CD4-positive, alpha-beta T cell (primary cell): ENCODE data around the gene UBQLN3. TPM values are rescaled to one million over a fixed set of nuclear protein-coding genes. Genes with fewer than 3 reads are reported as not detected.

ENCODE experiments used
- ATAC-seq: fragments of 200-7000 bp; cut with Tn5 transposase; one replicate; pipeline ENCODE4 v1.10.0; 2022; ENCODE audit warnings: mild to moderate bottlenecking; ENCODE audit not compliant: poor library complexity
- CTCF ChIA-PET: fragments of 350-600 bp; sonication (Branson Sonifier 250); formaldehyde crosslinking; loops from one replicate; lab custom pipeline; 2021; ENCODE audit warnings: antibody characterized with exemption, inconsistent platforms; lab: Charles Lee
- POLR2A ChIA-PET: fragments of 350-600 bp; sonication (Branson Sonifier 250); formaldehyde crosslinking; loops from one replicate; lab custom pipeline; 2021; ENCODE audit warnings: antibody characterized with exemption, inconsistent platforms; lab: Charles Lee
- DNase-seq, 14 experiments: peaks; one replicate each; pipeline ENCODE4 v3.0.0-alpha.2; 2013 to 2020; ENCODE audit warnings: mixed read lengths in 2 of 14
- H3K27ac ChIP-seq, 2 donors: one replicate each; pipeline versions ENCODE4 v1.5.1 to v1.7.0; 2013; ENCODE audit warnings: low read length in 2 of 2, low read depth in 1 of 2, mild to moderate bottlenecking in 1 of 2
- H3K27me3 ChIP-seq, 2 experiments: 1 replicate in 1 of 2; 2 replicates in 1 of 2; pipeline versions ENCODE4 v1.6.1 to v1.7.0; 2013; ENCODE audit warnings: low read length in 2 of 2, control low read depth in 1 of 2, mild to moderate bottlenecking in 1 of 2, moderate library complexity in 1 of 2; ENCODE audit not compliant: insufficient read depth in 2 of 2, control insufficient read depth in 1 of 2
- H3K36me3 ChIP-seq: one replicate; pipeline ENCODE4 v1.6.1; 2013; ENCODE audit warnings: low read length, control low read depth; ENCODE audit not compliant: insufficient read depth
- H3K4me1 ChIP-seq: one replicate; pipeline ENCODE4 v1.6.1; 2013; ENCODE audit warnings: low read length, control low read depth; ENCODE audit not compliant: insufficient read depth
- H3K4me3 ChIP-seq: one replicate; pipeline ENCODE4 v1.5.1; 2013; ENCODE audit warnings: mild to moderate bottlenecking, low read length, moderate library complexity
- H3K9me3 ChIP-seq, 2 experiments: 1 replicate in 1 of 2; 2 replicates in 1 of 2; pipeline versions ENCODE4 v1.6.1 to v1.7.0; 2013; ENCODE audit warnings: low read length in 2 of 2, mild to moderate bottlenecking in 2 of 2, control low read depth in 1 of 2, moderate library complexity in 1 of 2; ENCODE audit not compliant: control insufficient read depth in 1 of 2, insufficient read depth in 1 of 2
- H3K27ac Mint-ChIP-seq: one replicate; pipeline ENCODE4 v1.8.0; 2020; ENCODE audit warnings: mixed read lengths
- H3K27me3 Mint-ChIP-seq: one replicate; pipeline ENCODE4 v1.8.0; 2021; ENCODE audit warnings: mixed read lengths
- H3K36me3 Mint-ChIP-seq: one replicate; pipeline ENCODE4 v1.8.0; 2021; ENCODE audit warnings: low read depth, mixed read lengths
- H3K4me1 Mint-ChIP-seq: one replicate; pipeline ENCODE4 v1.8.0; 2021; ENCODE audit warnings: low read depth, mixed read lengths
- H3K4me3 Mint-ChIP-seq: one replicate; pipeline ENCODE4 v1.8.0; 2020; ENCODE audit warnings: mild to moderate bottlenecking, mixed read lengths
- H3K9me3 Mint-ChIP-seq: one replicate; pipeline ENCODE4 v1.8.0; 2020; ENCODE audit warnings: mixed read lengths
- CTCF ChIP-seq: fragments of 200-600 bp; IDR thresholded peaks from one replicate; pipeline ENCODE4 v1.8.0; 2022; ENCODE audit warnings: antibody characterized with exemption, mild to moderate bottlenecking
- intact Hi-C, 2 experiments: fragments of 100-400 bp; cut with DNase I in 1 of 2; cut with micrococcal nuclease in 1 of 2; formaldehyde crosslinking; loops; one replicate each; pipeline versions ENCODE4 v1.15.1 to v1.9.0; 2023 to 2025; cut with DNase I, micrococcal nuclease
- total RNA-seq, 174 experiments: library from RNA in 2 of 174; stranded (reverse) in 2 of 174; gene quantifications; one replicate each; pipeline ENCODE4 v1.2.3 and lab custom pipeline; 2021 to 2026

The UBQLN3 gene
- total RNA-seq, 2 experiments from 2014 or later = 0.08 TPM; not detected in 1

- CTCF ChIA-PET = no interaction called here
- H3K36me3 ChIP-seq = no peaks in the 10 kb centered on the region
Observed at GRCh38 chr11:5547982-5548381, 38.2 kb upstream of the UBQLN3 start.

GRCh38 chr11:5546457-5546856 lies 36.7 kb upstream of the UBQLN3 start:
- ATAC-seq = no peak
- CTCF ChIA-PET = no interaction called here
- H3K9me3 Mint-ChIP-seq = no peaks in the 10 kb centered on the region
- DNase-seq = no peak
- H3K4me3 Mint-ChIP-seq = no peak overlapping the region
- H3K4me1 Mint-ChIP-seq = no peaks in the 10 kb centered on the region
- H3K9me3 ChIP-seq = no peaks in the 10 kb centered on the region
- H3K36me3 ChIP-seq = no peaks in the 10 kb centered on the region
- H3K27ac Mint-ChIP-seq = no peak overlapping the region
- H3K27me3 ChIP-seq = no peaks in the 10 kb centered on the region
- H3K27ac ChIP-seq = no peak overlapping the region
- H3K4me3 ChIP-seq = no peak overlapping the region
- POLR2A ChIA-PET = no interaction called here
- intact Hi-C loops = no loop called here
- no peaks in the 10 kb centered on the region for H3K36me3 Mint-ChIP-seq
- no peaks in the 10 kb centered on the region for H3K4me1 ChIP-seq
- no peak for TF ChIP-seq CTCF
- H3K27me3 Mint-ChIP-seq = no peaks in the 10 kb centered on the region

More at GRCh38 chr11:5547982-5548381, 38.2 kb upstream of the UBQLN3 start:
- Histone ChIP-seq H3K27ac (no peak overlapping the region), H3K4me1 (no peaks in the 10 kb centered on the region), H3K9me3 (no peaks in the 10 kb centered on the region), H3K4me3 (no peak overlapping the region), H3K27me3 (no peaks in the 10 kb centered on the region)
- intact Hi-C loops = no loop called here
- H3K4me1 Mint-ChIP-seq = no peaks in the 10 kb centered on the region
- H3K4me3 Mint-ChIP-seq = no peak overlapping the region
- no peak overlapping the region for H3K27ac Mint-ChIP-seq
- H3K36me3 Mint-ChIP-seq = no peaks in the 10 kb centered on the region
- DNase-seq (no peak), ATAC-seq (no peak)
- H3K27me3 Mint-ChIP-seq = no peaks in the 10 kb centered on the region
- TF ChIP-seq CTCF = no peak
- POLR2A ChIA-PET = no interaction called here
- H3K9me3 Mint-ChIP-seq = no peaks in the 10 kb centered on the region

GRCh38 chr11:5541427-5541826 lies 31.7 kb upstream of the UBQLN3 start:
- no peaks in the 10 kb centered on the region for H3K36me3 ChIP-seq

More at GRCh38 chr11:5541427-5541826, 31.7 kb upstream of the UBQLN3 start:
- Mint-ChIP-seq H3K36me3 (no peaks in the 10 kb centered on the region), H3K27ac (no peak overlapping the region), H3K9me3 (peaks cover 6% of the 10 kb centered on the region), H3K4me1 (no peaks in the 10 kb centered on the region), H3K27me3 (no peaks in the 10 kb centered on the region), H3K4me3 (no peak overlapping the region)
- no peak overlapping the region for H3K4me3 ChIP-seq
- POLR2A ChIA-PET = no interaction called here
- no peak for TF ChIP-seq CTCF
- H3K27me3 ChIP-seq = no peaks in the 10 kb centered on the region
- H3K27ac ChIP-seq = no peak overlapping the region
- intact Hi-C loops = no loop called here
- no peaks in the 10 kb centered on the region for H3K4me1 ChIP-seq
- CTCF ChIA-PET = no interaction called here
- DNase-seq (no peak), ATAC-seq (no peak)
- H3K9me3 ChIP-seq = peaks cover 0 to 3% of the 10 kb centered on the region in 2 experiments
